Endothelial cell of umbilical vein (primary cell): Measurements from ENCODE around the gene PPP2R2C. TPM values are rescaled to one million over a fixed set of nuclear protein-coding genes. Genes with fewer than 3 reads are reported as not detected.

Experiments
- BruUV-seq: library from RNA; stranded (reverse); fragments of 400-500 nt; replicated peaks from 2 replicates; lab custom pipeline; 2021; lab: Mats Ljungman, UMichigan
- CTCF ChIA-PET: fragments of 300-600, 350-600 bp; sonication (Branson Sonifier 250); formaldehyde crosslinking; loops from one replicate; lab custom pipeline; 2021; ENCODE audit warnings: antibody characterized with exemption, inconsistent platforms; lab: Charles Lee
- POLR2A ChIA-PET: fragments of 300-600, 350-600 bp; sonication (Branson Sonifier 250); formaldehyde crosslinking; loops from one replicate; lab custom pipeline; 2021; ENCODE audit warnings: antibody characterized with exemption, inconsistent platforms; lab: Charles Lee
- DNase-seq: peaks from one replicate; pipeline ENCODE4 v3.0.0-alpha.2; 2011; ENCODE audit warnings: low read depth, low spot score
- FAIRE-seq: peaks from 2 replicates; lab custom pipeline; 2011; peaks lifted over from hg19 to GRCh38; lab: Jason Lieb, UNC
- H2AFZ ChIP-seq: 2 replicates; pipeline ENCODE4 v1.6.0; 2012; ENCODE audit warnings: low read depth, low read length, control low read depth, inconsistent platforms
- H3K27ac ChIP-seq: 2 replicates; pipeline ENCODE4 v1.5.1; 2011; ENCODE audit warnings: low read depth, mild to moderate bottlenecking, control low read depth, low read length, moderate library complexity; ENCODE audit not compliant: insufficient read depth
- H3K27me3 ChIP-seq, 2 experiments: 2 replicates each; pipeline versions ENCODE4 v1.6.0 to v1.6.1; 2011; ENCODE audit warnings: low read length in 2 of 2, mixed read lengths in 1 of 2; ENCODE audit not compliant: control insufficient read depth in 2 of 2, insufficient read depth in 2 of 2
- H3K36me3 ChIP-seq, 2 experiments: 2 replicates in 1 of 2; 3 replicates in 1 of 2; pipeline ENCODE4 v1.5.1; 2011; ENCODE audit warnings: low read length in 2 of 2, mild to moderate bottlenecking in 1 of 2, moderate library complexity in 1 of 2; ENCODE audit not compliant: control insufficient read depth in 2 of 2, insufficient read depth in 2 of 2; ENCODE audit errors: extremely low read depth in 1 of 2
- H3K4me1 ChIP-seq: 3 replicates; pipeline ENCODE4 v1.5.1; 2011; ENCODE audit warnings: mild to moderate bottlenecking, low read length; ENCODE audit not compliant: control insufficient read depth, insufficient read depth; ENCODE audit errors: extremely low read depth
- H3K4me2 ChIP-seq: 2 replicates; pipeline ENCODE4 v1.6.1; 2011; ENCODE audit warnings: low read length, control low read depth, mixed read lengths; ENCODE audit not compliant: insufficient read depth
- H3K4me3 ChIP-seq, 3 experiments: fragments of 200-600 bp in 1 of 3; sonication (generic), shearing (Covaris generic) in 1 of 3; replicated peaks in 1 of 3; 2 replicates each; pipeline ENCODE4 v1.5.1; 2011 to 2016; ENCODE audit warnings: control low read depth in 3 of 3, low read length in 3 of 3, mild to moderate bottlenecking in 2 of 3, inconsistent platforms in 1 of 3, low read depth in 1 of 3, moderate library complexity in 1 of 3; ENCODE audit not compliant: insufficient read depth in 1 of 3
- H3K79me2 ChIP-seq: 2 replicates; pipeline ENCODE4 v1.6.0; 2012; ENCODE audit warnings: low read length, inconsistent platforms; ENCODE audit not compliant: control insufficient read depth, insufficient read depth
- H3K9ac ChIP-seq: replicated peaks from 2 replicates; pipeline ENCODE3; 2011; ENCODE audit warnings: low read length, control low read depth; ENCODE audit not compliant: insufficient read depth; ENCODE audit errors: extremely low read depth
- H3K9me1 ChIP-seq: replicated peaks from 3 replicates; pipeline ENCODE4 v1.6.0; 2011; ENCODE audit warnings: mild to moderate bottlenecking, low read length; ENCODE audit not compliant: control insufficient read depth, insufficient read depth; ENCODE audit errors: extremely low read depth
- H3K9me3 ChIP-seq: replicated peaks from 2 replicates; pipeline ENCODE4 v1.5.1; 2012; ENCODE audit warnings: low read length, inconsistent platforms; ENCODE audit not compliant: control insufficient read depth, insufficient read depth
- H4K20me1 ChIP-seq: replicated peaks from 2 replicates; pipeline ENCODE3; 2011; ENCODE audit warnings: mild to moderate bottlenecking, low read length; ENCODE audit not compliant: control insufficient read depth, insufficient read depth; ENCODE audit errors: extremely low read depth
- CTCF ChIP-seq, 2 donors: IDR thresholded peaks; 1 replicate in 1 of 2; 2 replicates in 1 of 2; pipeline ENCODE4 v1.5.1; 2011; ENCODE audit warnings: low read length in 2 of 2, mild to moderate bottlenecking in 2 of 2, moderate library complexity in 2 of 2, control low read depth in 1 of 2, inconsistent platforms in 1 of 2, low read depth in 1 of 2; ENCODE audit not compliant: insufficient read depth in 1 of 2; ENCODE audit errors: extremely low read depth in 1 of 2
- EZH2 ChIP-seq: IDR thresholded peaks from 2 replicates; pipeline ENCODE4 v1.6.1; 2012; ENCODE audit warnings: borderline replicate concordance, low read depth, mild to moderate bottlenecking, moderate library complexity, low read length, inconsistent platforms; ENCODE audit not compliant: severe bottlenecking
- FOS ChIP-seq: IDR thresholded peaks from 2 replicates; pipeline ENCODE4 v1.6.1; 2011; ENCODE audit warnings: mild to moderate bottlenecking, low read length, moderate library complexity, borderline replicate concordance; ENCODE audit not compliant: insufficient read depth
- GATA2 ChIP-seq: IDR thresholded peaks from 2 replicates; pipeline ENCODE4 v1.7.0; 2011; ENCODE audit warnings: low read depth, mild to moderate bottlenecking, moderate library complexity, mixed read lengths, low read length; ENCODE audit not compliant: insufficient read length, insufficient read depth
- JUN ChIP-seq: IDR thresholded peaks from 2 replicates; pipeline ENCODE4 v1.6.1; 2011; ENCODE audit warnings: borderline replicate concordance, low read depth; ENCODE audit not compliant: insufficient read length, insufficient read depth
- MAX ChIP-seq: IDR thresholded peaks from 2 replicates; pipeline ENCODE4 v1.6.1; 2011; ENCODE audit not compliant: insufficient read depth, insufficient read length
- MYC ChIP-seq: IDR thresholded peaks from one replicate; pipeline ENCODE4 v1.6.1; 2011; ENCODE audit warnings: mild to moderate bottlenecking, low read depth, low read length
- POLR2A ChIP-seq: IDR thresholded peaks from 2 replicates; pipeline ENCODE4 v1.6.1; 2012; ENCODE audit warnings: low read depth, mild to moderate bottlenecking, control low read depth, low read length
- POLR2AphosphoS5 ChIP-seq: IDR thresholded peaks from 2 replicates; pipeline ENCODE4 v1.6.1; 2012; ENCODE audit warnings: low read depth, mild to moderate bottlenecking, control low read depth, low read length, moderate library complexity; ENCODE audit not compliant: insufficient read depth
- dilution Hi-C: fragments of 300-500 bp; cut with MboI; formaldehyde crosslinking; loops from one replicate; pipeline ENCODE4 v1.15.0; 2019; ENCODE audit warnings: low sequenced_read_pairs; ENCODE audit not compliant: extremely low pct_ligation_motif_present
- intact Hi-C: fragments of 100-400 bp; cut with micrococcal nuclease; formaldehyde crosslinking; loops from one replicate; pipeline ENCODE4 v1.10.0; 2022
- polyA plus RNA-seq, 4 experiments: library from polyadenylated mRNA; depleted of rRNA in 3 of 4; stranded (reverse) in 3 of 4; unstranded in 1 of 4; fragments of >200 nt; gene quantifications; 2 replicates each; pipeline versions ENCODE4 v1.2.1 to v1.2.3, GENCODE V29; 2011 to 2012; ENCODE audit warnings: missing spikeins in 1 of 4
- total RNA-seq: library from RNA; stranded (reverse); gene quantifications from 2 replicates; pipeline ENCODE4 v1.2.3, GENCODE V29; 2021

PPP2R2C gene
- total and polyA plus RNA-seq, 2 donors (not counting 3 experiments of a cell fraction or from before 2014, with no cell fraction given), result 0.03 to 0.09 TPM

DNA sequence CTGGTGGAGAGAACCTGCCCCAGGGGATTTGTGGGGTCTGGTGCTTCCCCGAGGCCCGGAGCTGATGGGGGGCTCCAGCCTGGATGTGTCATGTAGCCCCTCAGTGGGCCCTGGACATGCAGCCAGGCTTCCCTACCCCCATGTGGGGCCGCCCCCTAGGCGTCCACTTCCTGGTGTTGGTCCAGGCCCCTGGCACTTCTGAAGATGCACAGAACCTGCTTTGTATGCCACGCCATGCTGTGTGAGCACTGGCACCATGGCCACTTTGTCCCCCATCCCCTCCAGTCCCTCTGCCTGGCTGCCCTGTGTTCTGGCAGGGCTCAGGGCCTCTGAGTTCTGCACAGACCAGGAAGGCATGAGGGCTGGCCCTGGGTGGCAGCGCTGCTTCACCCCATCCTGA is 173.6 kb downstream of the PPP2R2C start:
- POLR2A ChIA-PET, result no interaction called here
- Histone ChIP-seq H3K27ac (no peak overlapping the region), H3K9me1 (no peaks in the 10 kb centered on the region), H4K20me1 (no peaks in the 10 kb centered on the region), H2AFZ (no peak overlapping the region), H3K4me2 (no peak overlapping the region), H3K79me2 (no peaks in the 10 kb centered on the region), H3K27me3 (no peaks in the 10 kb centered on the region), H3K4me3 (no peak overlapping the region), H3K9ac (no peak overlapping the region), H3K9me3 (no peaks in the 10 kb centered on the region), H3K36me3 (peaks cover 2 to 58% of the 10 kb centered on the region in 2 experiments), H3K4me1 (no peaks in the 10 kb centered on the region)
- CTCF ChIA-PET, result interaction anchor here (1.0 kb wide), 1 partner anchor 35 kb away, joined by 3 read pairs; no protein-coding TSS in a partner anchor
- BruUV-seq, result no TSS peak
- intact Hi-C loops, result no loop called here
- no peak for DNase-seq
- TF ChIP-seq GATA2, result no peak
- TF ChIP-seq POLR2AphosphoS5, result no peak
- no peak for TF ChIP-seq CTCF (IDR thresholded peaks at IDR 0.05; ENCODE audit: extremely low read depth in 1 of 2, insufficient read depth in 1 of 2, low read depth in 1 of 2, low read length in 2 of 2)
- no peak for TF ChIP-seq MAX
- TF ChIP-seq JUN, result no peak
- TF ChIP-seq FOS, result no peak
- TF ChIP-seq EZH2, result no peak
- TF ChIP-seq MYC, result no peak
- no peak for TF ChIP-seq POLR2A
- FAIRE-seq, result no peak
- dilution Hi-C loops, result no loop called here
